Renal pelvis (tissue), 4 donors: ENCODE measurements around the gene SURF4. TPM values are rescaled to one million over a fixed set of nuclear protein-coding genes. Genes with fewer than 3 reads are reported as not detected.
"Not testable (repeated sequence)": the region's sequence is repeated elsewhere in the genome, so short reads cannot be mapped to it uniquely, and the experiment has no call there.

Source experiments
- DNase-seq: peaks from one replicate; pipeline ENCODE4 v3.0.0-alpha.2; 2013
- polyA plus RNA-seq, 3 donors: library from polyadenylated mRNA; unstranded; fragments of 120-200 nt; gene quantifications; one replicate each; pipeline ENCODE4 v1.2.1, GENCODE V29; 2013; ENCODE audit not compliant: insufficient read length in 3 of 3

SURF4 gene
- polyA plus RNA-seq, 3 donors: 163 to 184 (median 172) TPM

DNA sequence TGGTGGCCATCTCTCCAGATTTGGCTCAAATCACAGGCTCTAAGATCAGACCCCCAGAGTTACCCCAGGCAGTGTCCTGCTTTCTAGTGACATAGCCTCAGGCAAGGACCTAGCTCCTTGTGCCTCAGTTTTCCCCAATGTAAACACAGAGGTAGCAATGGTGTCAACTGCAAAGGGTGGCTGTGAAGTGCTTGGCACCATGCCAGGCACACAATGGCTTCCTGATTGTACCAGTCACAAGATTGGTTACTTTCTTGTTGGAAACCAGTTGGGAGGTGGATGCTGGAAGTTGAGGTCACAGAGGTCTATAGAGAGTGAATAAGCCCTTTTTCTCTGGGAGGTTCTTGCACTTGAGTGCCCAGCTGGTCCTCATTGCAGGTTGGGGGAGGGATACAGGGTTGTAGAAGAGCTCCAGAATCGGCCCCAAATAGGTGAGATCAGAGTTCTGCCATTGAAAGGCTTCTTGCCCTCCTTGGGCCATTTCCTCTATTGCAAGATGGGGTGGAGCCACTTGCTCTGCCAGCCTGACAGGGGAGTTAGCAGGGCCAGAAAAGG, 2.6 kb upstream of the SURF4 start:
- no peak for DNase-seq

DNA sequence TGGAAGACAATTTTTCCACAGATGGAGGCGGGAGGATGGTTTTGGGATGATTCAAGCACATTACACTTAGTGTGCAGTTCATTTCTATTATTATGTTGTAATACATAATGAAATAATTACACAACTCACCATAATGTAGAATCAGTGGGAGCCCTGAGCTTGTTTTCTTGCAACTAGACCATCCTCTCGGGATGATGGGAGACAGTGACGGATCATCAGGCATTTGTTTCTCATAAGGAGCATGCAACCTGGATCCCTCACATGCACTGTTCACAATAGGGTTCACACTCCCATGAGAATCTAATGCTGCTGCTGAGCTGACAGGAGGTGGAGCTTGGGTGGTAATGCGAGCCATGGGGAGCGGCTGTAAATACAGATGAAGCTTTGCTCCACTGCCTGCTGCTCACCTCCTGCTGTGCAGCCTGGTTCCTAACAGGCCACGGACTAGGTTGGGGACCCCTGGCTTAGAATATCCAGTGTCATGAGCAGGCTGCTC, 1.9 kb upstream of the SURF4 start:
- DNase-seq: no peak

DNA sequence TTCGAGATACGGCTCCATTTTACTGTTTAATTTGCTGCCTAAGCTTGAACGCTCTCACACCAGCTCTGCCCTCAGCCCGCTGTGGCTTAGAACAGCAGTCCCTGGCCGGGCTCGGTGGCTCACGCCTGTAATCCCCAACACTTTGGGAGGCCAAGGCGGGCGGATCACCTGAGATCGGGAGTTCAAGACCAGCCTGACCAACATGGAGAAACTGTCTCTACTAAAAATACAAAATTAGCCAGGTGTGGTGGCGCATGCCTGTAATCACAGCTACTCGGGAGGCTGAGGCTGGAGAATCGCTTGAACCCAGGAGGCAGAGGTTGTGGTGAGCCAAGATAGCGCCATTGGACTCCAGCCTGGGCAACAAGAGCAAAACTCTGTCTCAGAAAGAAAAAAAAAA, 1.4 kb upstream of the SURF4 start:
- not testable (repeated sequence) for DNase-seq

DNA sequence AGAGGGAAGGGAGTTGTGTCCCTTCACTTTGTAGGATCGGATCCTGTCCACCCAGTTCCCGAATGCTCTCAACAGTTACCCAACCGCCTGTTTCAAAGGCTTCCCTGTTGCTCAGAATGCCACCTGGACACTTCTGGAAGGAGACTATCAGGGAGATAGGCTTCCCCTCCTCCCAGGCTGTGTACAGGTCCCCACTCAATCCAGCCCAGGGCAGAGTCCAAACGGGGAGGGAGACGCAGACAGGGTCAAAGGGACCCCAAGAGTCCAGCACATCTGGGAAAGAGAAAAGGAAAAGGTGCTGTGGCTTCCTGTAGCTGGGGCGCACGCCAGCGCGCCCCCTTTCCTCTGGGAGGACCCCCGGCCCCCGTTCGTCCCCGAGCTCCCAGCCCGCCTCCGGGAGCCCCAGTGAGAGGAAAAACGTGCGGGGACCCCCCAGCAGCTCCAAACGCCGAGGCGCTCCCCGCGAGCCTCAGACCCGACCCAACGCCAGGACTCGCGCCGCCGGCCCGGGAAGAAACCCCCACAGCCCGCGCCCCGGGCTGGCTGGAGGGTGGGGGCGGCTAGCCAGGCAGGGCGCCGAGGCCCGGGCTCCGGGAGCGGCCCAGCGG, 640 bp downstream of the SURF4 start:
- DNase-seq: no peak

DNA sequence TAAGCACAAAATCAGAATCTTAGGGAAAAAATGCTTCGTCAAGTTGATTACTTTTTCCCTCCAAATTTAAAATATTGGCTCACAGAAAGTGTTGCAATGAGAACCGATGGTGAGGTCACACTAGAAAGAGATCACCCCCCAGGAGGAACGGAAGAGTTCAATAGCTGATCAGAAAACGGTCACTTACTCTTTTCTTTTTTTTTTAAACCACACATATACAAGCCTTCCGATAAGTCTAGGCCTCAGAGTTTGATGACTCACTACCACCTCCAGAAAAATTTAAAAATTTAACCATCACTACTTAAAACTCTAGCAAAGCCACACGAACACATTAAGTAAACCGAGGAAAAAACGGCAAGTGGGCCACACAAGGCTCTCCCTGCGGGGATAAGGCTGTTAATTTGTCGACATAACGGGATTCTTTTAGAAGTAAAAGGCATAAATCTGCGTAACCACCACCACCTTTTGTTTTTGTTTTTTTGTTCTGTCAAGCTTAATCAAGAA, 1.2 kb downstream of the SURF4 start:
- DNase-seq: no peak

DNA sequence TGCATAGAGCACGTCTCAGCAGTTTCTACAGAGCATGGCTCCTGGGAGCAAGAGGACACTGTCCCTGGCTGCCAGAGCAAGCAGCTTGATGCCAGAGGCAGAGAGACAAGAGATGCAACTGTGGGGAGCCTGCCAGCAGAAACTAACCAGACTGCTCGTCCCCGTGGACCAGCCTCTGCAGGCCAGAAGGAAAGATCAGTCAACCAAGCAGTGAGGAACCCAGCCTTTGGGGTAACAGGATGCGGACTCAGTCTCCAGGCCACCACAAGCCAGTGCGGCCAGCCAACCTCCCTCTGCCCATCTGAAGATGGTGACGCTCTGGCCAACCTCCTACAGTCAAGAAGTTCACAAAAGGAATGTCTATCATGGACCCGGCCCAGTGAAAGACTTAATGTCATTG, 3.7 kb downstream of the SURF4 start:
- no peak for DNase-seq

DNA sequence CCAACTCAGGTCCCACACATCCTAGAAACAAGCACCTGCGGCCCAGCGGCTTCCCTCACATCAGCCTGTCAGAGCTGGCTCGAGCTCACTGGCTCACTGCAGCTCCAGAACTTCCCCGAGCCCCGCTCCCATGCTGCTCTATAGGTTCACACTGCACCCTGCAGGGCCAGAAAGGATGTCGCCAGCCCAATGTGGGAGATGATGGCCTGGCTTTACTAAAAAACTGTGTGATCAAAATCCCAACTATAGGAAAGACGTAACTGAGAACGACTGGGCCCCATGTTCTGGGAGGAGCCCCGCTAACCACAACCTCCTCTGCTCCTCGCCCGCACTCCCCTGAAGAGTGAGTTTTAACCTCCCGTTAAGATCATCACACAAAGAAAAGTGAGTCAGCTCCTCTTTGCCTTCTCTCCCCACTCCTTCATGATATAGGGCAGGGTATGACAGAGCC, 4.6 kb downstream of the SURF4 start:
- no peak for DNase-seq

DNA sequence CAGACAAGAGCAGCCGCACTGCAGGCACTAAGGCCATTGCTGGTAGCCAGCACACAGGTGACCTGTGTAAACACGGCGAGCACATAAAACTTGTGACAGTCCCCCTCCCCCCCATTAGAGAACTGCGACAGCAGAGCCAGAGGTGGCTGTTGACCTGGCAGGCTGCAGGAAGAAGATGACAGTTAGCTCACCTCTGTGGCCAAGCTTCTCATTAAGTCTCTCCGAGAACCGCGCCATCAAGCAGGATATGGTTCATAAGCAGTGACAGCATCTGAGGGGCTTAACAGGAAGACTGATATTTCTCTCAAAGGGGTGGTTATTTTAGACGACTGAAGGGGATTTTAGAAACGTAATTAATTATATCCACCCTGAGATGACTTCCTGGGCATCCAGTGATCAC, 5.2 kb downstream of the SURF4 start:
- no peak for DNase-seq

DNA sequence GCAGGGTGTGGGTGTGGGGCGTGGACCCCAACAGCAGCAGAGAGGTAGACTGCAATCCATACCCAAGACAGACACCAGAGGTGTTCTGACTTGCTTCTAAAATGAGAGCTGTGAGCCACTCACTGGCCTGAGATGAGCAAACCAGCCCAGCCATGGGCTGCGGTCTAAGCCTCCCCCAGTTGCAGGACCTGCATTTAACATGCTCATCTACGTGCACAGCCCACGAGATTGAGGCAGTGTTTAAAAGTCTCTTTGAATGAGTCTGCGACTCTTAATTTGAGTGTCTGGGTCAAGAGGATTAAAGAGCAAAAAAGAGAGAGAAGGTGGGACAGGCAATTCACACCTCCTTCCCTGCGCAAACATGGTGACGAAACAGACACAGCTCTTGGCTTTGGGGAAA, 5.9 kb downstream of the SURF4 start:
- no peak for DNase-seq

DNA sequence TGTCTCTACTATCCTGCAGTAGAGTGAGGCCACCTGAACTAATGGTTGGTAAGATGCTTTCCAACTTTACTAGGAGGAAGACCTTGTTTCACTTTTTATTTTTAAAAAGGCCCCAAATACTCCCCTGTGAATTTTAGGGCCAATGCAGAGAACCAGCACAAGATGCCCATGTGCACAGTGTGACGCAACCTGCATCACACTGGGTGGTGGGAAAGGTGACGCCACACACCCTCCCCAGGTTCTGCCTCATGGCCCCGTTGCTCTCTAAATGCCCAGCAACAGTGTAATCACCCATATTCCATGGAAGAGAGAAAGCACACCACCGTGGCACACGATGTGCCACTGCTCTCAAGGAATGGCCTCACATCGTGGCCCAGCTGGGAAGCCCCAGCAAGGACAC, 6.4 kb downstream of the SURF4 start:
- DNase-seq: no peak

DNA sequence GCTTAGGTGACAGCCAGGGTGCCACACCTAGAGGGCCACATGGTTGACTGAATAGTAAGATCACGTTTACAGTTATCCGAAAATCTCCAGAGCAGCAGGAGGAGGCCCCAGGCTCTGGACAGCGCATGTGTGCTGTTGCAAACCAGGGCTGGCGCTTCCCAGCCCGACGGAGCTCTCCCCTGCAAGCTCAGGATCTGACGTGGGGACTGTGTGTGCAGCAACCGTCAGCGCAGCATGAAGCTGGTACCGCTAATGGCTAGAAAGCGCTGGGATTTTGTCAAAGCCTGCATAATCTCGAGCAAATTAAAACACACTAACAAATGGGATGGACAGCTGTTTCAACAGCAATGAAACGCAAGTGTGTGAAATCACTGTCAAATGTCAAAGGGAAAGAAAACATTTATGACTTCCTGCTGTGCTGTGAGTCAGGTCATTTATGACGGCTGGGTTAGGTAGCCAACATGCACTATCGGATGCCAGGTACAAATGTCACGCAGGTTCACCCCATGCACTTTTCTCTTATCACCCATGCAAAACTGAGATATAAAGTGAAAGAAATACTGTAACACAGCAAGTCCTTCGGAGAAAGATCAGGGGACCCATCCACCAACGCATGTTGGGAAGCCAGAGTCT, 7.5 kb downstream of the SURF4 start:
- DNase-seq: no peak

DNA sequence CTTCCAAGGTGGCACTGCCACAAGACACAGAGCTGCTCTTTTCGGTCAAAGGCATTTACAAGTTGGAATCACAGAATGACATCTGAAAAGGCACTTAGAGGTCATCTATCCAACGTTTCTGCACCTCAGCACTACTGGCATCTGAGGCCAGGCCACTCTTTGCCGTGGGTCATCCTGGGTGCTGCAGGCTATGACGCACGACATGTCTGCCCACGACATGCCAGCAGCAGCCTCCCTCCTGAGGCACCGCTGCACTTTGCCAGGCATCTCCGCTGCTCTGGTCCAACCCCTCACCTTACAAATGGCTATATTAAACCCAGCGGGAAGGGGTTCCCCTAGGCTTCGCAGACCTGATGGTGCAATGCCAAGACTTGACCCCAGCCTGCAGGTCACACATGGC, 8.1 kb downstream of the SURF4 start:
- no peak for DNase-seq

DNA sequence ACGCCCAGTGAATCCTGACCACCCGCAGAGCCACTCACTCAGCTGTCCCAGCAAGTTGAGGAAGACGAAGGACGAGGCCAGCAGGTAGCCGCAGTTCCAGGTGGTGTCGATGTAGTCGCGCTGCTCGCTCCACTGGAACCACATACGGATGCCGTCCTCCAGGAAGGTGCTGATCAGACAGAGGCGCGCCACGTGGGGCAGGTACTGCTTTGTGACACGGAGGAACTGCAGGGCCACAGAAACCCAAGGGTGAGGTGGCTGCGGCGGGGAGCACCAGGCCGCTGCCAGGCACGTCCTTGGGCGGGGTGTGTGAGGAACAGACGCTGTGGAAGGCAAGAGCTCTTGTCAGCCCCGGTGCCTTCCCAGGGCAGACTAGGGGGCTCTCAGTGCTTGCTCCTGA, 8.6 kb downstream of the SURF4 start:
- DNase-seq: no peak

DNA sequence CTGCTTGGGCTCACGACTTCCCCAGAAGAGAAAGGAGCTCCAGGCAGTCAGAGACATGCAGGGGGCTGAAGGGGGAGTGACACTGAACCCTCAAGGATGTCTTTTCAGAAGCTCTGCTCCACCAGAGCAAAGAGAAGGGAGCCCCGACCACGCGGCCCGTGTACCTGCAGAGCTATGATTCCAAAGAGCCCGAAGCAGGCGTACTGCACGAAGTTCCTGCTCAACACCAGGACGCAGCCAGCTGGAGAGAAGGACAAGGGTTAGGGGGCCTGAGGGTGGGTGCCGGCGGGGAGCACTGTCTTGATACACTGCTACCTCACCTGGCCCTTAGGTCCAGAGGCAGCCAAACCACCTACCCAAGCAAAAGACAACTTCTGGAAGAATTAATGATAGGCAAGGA, 9.4 kb downstream of the SURF4 start:
- DNase-seq: no peak

DNA sequence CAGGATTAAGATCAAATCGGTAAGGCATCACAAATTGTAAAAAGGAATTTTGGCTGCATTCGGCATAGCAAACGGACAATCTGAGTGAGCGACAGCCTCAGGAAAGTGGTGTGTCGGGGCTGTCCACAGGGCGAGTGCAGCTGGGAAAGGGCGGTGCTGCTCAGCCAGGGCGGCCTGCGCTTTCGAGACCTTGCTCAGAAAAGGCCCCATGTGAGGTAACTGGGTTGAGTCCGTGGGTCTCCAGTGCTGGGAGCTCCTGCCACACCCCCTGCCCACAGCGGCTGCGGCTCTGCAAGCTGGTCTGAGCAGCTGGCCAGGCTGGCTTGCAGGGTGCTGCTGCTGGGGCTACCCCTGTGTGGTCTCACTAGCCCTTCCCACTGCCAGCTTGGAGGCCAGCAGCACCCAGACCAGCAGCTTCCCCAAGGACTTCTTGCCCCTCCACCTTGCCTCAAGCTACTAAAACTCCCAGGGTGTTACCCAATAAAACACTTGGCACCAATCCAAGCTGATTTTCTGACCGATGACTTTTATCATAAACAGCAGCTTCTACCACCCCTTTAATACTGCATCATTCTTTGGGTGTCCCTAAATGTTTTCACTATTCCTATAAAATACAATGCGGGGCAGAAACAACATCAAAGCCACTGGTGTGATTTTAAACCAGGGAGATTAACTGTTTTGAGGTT, 13.4 kb downstream of the SURF4 start:
- no peak for DNase-seq

DNA sequence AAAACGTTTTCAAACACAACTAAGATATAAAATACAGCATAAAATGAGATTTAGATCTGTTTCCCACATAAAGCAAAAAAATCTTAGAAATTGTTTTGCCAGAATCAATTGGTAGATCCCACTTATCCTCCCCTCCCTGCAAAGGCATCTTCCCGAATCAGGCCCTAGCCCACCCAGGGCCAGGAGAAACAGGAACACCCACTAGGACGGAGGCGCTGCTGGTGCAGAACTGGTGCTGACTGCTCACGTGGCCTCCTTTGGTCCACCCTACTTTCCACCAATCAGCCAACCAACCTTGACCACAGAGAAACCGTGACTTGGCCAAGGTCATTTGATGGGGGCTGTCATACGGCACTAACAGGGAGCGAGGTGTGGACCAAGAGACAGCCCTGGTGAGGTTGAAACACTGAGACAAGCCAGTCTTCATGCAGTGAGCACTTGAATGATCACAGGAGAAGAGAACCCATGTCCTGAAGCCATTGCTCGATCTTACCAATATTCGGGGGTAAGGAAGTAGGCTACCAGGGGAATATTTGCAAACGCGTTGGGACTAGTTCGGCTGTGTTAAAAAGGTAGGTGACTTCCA, 14.3 kb downstream of the SURF4 start:
- DNase-seq: no peak

DNA sequence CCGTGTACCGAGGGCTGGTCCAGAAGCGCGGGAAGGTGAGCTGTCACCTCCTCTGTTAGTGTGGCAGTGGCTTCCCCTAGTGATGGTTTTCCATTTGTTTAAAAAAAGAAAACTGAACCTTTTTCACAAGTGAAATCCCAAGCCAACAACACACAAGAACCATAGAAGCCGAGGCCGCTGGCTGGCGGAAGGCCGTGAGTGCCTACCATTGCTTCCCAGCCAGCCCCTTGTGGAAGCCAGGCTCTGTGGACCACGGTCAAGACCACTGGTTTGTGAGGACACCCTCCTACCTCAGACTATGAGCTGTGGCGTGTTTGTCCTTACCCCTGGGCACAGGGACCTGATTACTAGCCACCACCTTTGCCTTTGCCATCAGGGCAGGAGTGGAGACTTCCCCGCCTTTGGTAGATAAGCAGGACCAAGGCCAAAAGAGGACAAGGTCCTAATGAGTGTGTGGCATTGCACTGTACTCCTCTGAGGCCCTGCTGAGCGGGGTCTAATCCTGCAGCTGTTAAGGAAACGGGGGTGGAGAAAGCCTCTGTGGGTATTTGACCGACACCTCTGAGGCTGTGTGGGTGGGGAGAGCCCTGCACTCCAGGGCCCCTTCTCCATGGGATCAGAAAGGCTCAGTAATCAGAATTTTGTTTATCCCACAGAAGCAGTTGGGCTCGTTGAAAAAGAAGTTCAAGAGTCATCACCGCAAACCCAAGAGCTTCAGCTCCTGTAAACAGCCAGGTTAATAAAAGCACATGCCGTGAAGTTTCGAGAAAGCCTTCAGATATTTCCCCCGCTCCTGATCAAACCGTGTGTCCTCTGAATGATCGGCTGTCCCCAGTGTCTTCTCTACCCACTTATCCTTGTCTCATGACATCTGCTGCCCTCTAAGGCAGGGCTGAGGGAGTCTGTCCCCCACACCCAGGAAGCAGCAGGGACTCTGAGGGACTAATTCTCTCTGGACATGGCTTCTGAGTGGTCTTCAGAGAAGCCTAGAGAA, 15.2 kb downstream of the SURF4 start:
- no peak for DNase-seq

DNA sequence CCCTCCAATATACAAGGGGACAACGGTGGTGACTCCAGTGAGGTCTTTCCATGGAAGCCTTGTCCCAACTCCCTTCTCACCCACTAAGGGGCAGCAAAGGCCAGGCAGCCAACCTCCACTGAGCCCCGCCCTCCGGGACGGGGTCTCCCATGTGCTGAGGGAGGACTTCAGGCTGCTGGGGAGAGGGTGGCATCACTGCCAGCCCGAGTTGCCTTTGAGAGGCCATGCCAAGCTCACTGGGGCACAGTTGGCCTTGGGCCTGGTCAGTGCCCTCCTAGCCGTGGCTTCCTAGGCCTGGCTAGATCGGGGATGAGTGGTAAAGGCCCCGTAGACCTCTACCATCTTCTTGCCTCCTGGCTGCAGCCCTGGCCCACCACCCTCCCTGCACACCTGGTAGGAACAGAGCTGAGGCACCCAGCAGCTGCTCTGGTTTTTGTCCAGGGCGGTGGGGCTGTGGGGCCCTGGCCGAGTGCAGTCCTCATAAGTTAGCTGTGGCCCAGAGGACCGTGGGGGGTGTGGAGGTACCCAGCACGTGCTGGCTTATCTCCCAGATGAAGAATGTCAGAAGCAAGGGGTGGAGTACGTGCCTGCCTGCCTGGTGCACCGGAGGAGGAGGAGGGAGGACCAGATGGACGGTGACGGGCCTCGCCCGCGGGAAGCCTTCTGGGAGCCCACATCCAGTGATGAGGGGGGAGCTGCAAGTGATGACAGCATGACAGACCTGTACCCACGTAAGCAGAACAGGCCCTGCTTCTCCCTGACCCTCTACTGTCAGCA, 16.3 kb downstream of the SURF4 start:
- no peak for DNase-seq

DNA sequence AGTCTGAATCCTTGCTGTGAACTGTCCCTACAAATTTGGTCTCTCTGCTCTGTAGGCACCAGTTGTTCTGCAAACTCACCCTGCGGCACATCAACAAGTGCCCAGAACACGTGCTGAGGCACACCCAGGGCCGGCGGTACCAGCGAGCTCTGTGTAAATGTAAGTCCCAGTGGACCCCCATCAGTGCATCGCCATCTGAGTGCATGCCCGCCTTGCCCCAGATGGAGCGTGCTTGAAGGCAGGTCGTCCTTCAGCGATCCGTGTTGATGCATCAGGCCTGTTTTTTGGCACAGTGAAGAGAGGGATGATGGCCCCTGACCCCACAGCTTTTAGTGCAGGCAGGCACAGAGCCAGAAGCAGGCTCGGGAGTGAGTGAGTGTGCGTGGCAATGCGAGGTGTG, 18.2 kb downstream of the SURF4 start:
- no peak for DNase-seq

DNA sequence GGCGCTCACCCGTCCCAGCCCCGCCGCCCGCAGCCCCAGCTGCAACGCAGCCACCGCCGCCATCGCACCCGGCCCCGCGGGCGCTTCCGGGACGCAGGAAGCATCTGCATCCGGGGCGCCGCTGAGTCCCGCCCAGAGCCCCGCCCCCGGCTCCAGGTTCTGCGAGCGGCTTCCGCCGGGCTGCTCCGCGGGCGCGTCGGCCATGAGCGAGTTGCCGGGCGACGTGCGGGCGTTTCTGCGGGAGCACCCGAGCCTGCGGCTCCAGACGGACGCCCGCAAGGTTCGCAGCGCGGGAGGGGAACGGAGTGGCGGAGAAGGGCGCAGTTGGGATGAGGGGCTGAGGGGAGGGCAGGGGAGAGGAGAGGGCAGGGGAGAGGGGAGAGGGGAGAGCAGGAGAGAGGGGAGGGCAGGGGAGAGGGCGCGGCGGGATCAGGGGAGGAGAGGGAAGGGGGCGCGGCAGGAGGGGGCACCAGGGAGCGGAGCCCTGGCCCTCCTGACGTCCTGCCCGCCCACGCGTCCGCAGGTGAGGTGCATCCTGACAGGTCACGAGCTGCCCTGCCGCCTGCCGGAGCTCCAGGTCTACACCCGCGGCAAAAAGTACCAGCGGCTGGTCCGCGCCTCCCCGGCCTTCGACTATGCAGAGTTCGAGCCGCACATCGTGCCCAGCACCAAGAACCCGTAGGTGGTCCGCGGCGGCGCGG, 19.3 kb downstream of the SURF4 start, which contains the start of the genes SURF1 and SURF2:
Gene SURF1, minus strand, starts transcription at position 97 of the 701 bp plus-strand sequence. Its CDS starts 34 bp downstream, at position 63.
Gene SURF2, plus strand, starts transcription at position 160 of the 701 bp plus-strand sequence. Its CDS starts 43 bp downstream, at position 203.
- peak; percentile 82 for DNase-seq
